Activated CD8-positive, alpha-beta memory T cell treated with anti-CD3 and anti-CD28 coated beads for 24 hours (primary cell): ENCODE data around the gene PTPN1.
"Not testable (repeated sequence)": the region's sequence is repeated elsewhere in the genome, so short reads cannot be mapped to it uniquely, and the experiment has no call there.

ENCODE experiments used
- DNase-seq: peaks from one replicate; pipeline ENCODE4 v3.0.0-alpha.2; 2020

PTPN1 gene

GRCh38 chr20:50595988-50596693 is 86.0 kb downstream of the PTPN1 start:
- DNase-seq, result no peak

- no peak for DNase-seq
These were observed 86.5 kb downstream of the PTPN1 start for GRCh38 chr20:50596694-50597021.

- no peak for DNase-seq
These were observed 87.3 kb downstream of the PTPN1 start for GRCh38 chr20:50597406-50597969.

- no peak for DNase-seq
These were observed 87.9 kb downstream of the PTPN1 start for GRCh38 chr20:50598074-50598473.

- not testable (repeated sequence) for DNase-seq
These were observed 88.6 kb downstream of the PTPN1 start for GRCh38 chr20:50598768-50599167.

- DNase-seq, result no peak
These were observed 90.2 kb downstream of the PTPN1 start for GRCh38 chr20:50600281-50600895.

- no peak for DNase-seq
These were observed 91.6 kb downstream of the PTPN1 start for GRCh38 chr20:50601511-50602431.

GRCh38 chr20:50602432-50603088 is 92.4 kb downstream of the PTPN1 start:
- no peak for DNase-seq

GRCh38 chr20:50604451-50604850 is 94.3 kb downstream of the PTPN1 start:
- DNase-seq, result no peak

- no peak for DNase-seq
These were observed 95.0 kb downstream of the PTPN1 start for GRCh38 chr20:50605136-50605535.

- no peak for DNase-seq
These were observed 97.3 kb downstream of the PTPN1 start for GRCh38 chr20:50607436-50607835.

GRCh38 chr20:50607850-50608749 is 97.9 kb downstream of the PTPN1 start:
- DNase-seq, result no peak

- no peak for DNase-seq
These were observed 98.5 kb downstream of the PTPN1 start for GRCh38 chr20:50608750-50609104.

- no peak for DNase-seq
These were observed 99.3 kb downstream of the PTPN1 start for GRCh38 chr20:50609438-50609989.

- no peak for DNase-seq
These were observed 100.1 kb downstream of the PTPN1 start for GRCh38 chr20:50610212-50610718.

GRCh38 chr20:50611128-50611810 is 101.1 kb downstream of the PTPN1 start:
- DNase-seq, result no peak

- no peak for DNase-seq
These were observed 103.4 kb downstream of the PTPN1 start for GRCh38 chr20:50613438-50614169.

- DNase-seq, result no peak
These were observed 105.2 kb downstream of the PTPN1 start for GRCh38 chr20:50615407-50615806.

GRCh38 chr20:50617022-50617421 is 106.8 kb downstream of the PTPN1 start:
- DNase-seq, result no peak

GRCh38 chr20:50618537-50618936 is 108.4 kb downstream of the PTPN1 start:
- DNase-seq, result no peak
